HL-60 (cell line): ENCODE measurements around the gene NKD1.

Experiments
- DNase-seq, 2 experiments: peaks; one replicate each; pipeline ENCODE4 v3.0.0-alpha.2; 2010 to 2020; ENCODE audit warnings: low read depth in 1 of 2, low spot score in 1 of 2
- H3K27ac ChIP-seq: fragments of 250-450 bp; sonication (Bioruptor Pico); replicated peaks from 2 replicates; pipeline ENCODE4 v1.5.1; 2020; ENCODE audit warnings: mild to moderate bottlenecking, moderate library complexity
- H3K27me3 ChIP-seq: fragments of 250-450 bp; sonication (Bioruptor Pico); 2 replicates; pipeline ENCODE4 v1.5.1; 2021; ENCODE audit warnings: mild to moderate bottlenecking, moderate library complexity; ENCODE audit not compliant: insufficient read depth, poor library complexity, severe bottlenecking
- H3K4me3 ChIP-seq: replicated peaks from 2 replicates; pipeline ENCODE4 v1.5.1; 2011; ENCODE audit warnings: mild to moderate bottlenecking, control low read depth, low read length; ENCODE audit not compliant: insufficient read depth
- CTCF ChIP-seq: IDR thresholded peaks from one replicate; pipeline ENCODE4 v1.5.1; 2011; ENCODE audit warnings: low read length, control low read depth, inconsistent platforms; ENCODE audit not compliant: insufficient read depth
- GABPA ChIP-seq: IDR thresholded peaks from 2 replicates; pipeline ENCODE4 v1.6.1; 2012; ENCODE audit warnings: low read depth
- POLR2AphosphoS5 ChIP-seq: IDR thresholded peaks from 2 replicates; pipeline ENCODE4 v1.6.1; 2012; ENCODE audit warnings: low read depth
- SPI1 ChIP-seq: IDR thresholded peaks from 2 replicates; pipeline ENCODE4 v1.6.1; 2012; ENCODE audit warnings: low read depth, mild to moderate bottlenecking, borderline replicate concordance
- TF ChIP-seq, protein P1 (sequence below): IDR thresholded peaks from 2 replicates; pipeline ENCODE4 v1.6.1; 2012; ENCODE audit warnings: low read depth; ENCODE audit not compliant: insufficient replicate concordance

The NKD1 gene

GRCh38 chr16:50596762-50597450, 48.7 kb downstream of the NKD1 start:
- Histone ChIP-seq H3K27me3 (no peaks in the 10 kb centered on the region), H3K27ac (no peak overlapping the region), H3K4me3 (no peak overlapping the region)
- TF ChIP-seq CTCF (no peak), POLR2AphosphoS5 (no peak), SPI1 (no peak), GABPA (no peak)
- TF ChIP-seq, protein P1, sequence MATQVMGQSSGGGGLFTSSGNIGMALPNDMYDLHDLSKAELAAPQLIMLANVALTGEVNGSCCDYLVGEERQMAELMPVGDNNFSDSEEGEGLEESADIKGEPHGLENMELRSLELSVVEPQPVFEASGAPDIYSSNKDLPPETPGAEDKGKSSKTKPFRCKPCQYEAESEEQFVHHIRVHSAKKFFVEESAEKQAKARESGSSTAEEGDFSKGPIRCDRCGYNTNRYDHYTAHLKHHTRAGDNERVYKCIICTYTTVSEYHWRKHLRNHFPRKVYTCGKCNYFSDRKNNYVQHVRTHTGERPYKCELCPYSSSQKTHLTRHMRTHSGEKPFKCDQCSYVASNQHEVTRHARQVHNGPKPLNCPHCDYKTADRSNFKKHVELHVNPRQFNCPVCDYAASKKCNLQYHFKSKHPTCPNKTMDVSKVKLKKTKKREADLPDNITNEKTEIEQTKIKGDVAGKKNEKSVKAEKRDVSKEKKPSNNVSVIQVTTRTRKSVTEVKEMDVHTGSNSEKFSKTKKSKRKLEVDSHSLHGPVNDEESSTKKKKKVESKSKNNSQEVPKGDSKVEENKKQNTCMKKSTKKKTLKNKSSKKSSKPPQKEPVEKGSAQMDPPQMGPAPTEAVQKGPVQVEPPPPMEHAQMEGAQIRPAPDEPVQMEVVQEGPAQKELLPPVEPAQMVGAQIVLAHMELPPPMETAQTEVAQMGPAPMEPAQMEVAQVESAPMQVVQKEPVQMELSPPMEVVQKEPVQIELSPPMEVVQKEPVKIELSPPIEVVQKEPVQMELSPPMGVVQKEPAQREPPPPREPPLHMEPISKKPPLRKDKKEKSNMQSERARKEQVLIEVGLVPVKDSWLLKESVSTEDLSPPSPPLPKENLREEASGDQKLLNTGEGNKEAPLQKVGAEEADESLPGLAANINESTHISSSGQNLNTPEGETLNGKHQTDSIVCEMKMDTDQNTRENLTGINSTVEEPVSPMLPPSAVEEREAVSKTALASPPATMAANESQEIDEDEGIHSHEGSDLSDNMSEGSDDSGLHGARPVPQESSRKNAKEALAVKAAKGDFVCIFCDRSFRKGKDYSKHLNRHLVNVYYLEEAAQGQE: no peak
- DNase-seq: no peak

DNA sequence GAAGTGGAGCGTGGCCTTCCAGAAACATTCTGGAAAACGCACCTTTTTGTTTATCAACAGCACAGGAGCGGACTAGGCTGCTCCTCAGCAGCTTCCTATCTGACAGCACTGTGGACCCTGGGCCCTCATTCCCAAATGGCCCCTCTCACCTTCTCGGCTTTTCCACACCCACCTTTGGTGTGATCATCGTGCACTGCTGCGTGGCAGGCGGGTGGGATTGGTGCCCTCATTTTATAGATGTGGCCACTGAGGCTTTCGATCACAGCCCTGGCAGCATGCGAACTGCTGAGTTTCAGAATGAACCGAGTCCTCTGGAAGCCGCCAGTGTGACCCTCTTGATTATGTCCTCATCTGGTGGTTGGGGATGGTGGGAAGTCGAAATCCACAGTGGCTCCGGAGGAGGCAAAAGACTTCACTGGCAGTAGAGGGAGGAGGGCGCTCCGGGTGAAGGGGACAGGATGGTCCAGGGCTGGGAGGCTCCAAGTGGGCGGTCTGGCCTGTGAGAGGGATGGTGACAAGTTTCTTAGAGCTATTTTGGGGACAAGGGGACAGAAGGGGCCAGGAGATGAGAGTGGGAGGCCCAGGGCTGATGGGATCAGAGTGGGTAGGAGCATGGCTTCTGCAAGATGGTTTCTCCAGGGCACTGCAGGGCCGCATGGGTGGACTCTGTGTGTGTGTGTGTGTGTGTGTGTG, 49.5 kb downstream of the NKD1 start:
- DNase-seq: no peak
- Histone ChIP-seq H3K4me3 (no peak overlapping the region), H3K27ac (no peak overlapping the region), H3K27me3 (no peaks in the 10 kb centered on the region)
- TF ChIP-seq, protein P1: no peak
- no peak for TF ChIP-seq CTCF
- no peak for TF ChIP-seq SPI1
- TF ChIP-seq GABPA: no peak
- TF ChIP-seq POLR2AphosphoS5: no peak

GRCh38 chr16:50598256-50598894, 50.2 kb downstream of the NKD1 start:
- H3K27ac ChIP-seq: no peak overlapping the region
- no peak for DNase-seq
- TF ChIP-seq, protein P1: no peak
- TF ChIP-seq SPI1: no peak
- no peak for TF ChIP-seq GABPA
- H3K4me3 ChIP-seq: no peak overlapping the region
- no peaks in the 10 kb centered on the region for H3K27me3 ChIP-seq
